Osteocyte (in vitro differentiated cells): Measurements from ENCODE around the gene NDUFAF4. TPM values are rescaled to one million over a fixed set of nuclear protein-coding genes. Genes with fewer than 3 reads are reported as not detected.

Source experiments
- DNase-seq: peaks from one replicate; pipeline ENCODE4 v3.0.0; 2021; ENCODE audit warnings: mixed read lengths; ENCODE audit not compliant: unreplicated experiment; ENCODE audit errors: extremely low spot score
- H3K27ac Mint-ChIP-seq: one replicate; pipeline ENCODE4 v1.8.0; 2021; ENCODE audit warnings: mild to moderate bottlenecking, mixed read lengths; ENCODE audit not compliant: unreplicated experiment
- H3K27me3 Mint-ChIP-seq: one replicate; pipeline ENCODE4 v1.8.0; 2021; ENCODE audit warnings: mixed read lengths; ENCODE audit not compliant: unreplicated experiment
- H3K36me3 Mint-ChIP-seq: one replicate; pipeline ENCODE4 v1.8.0; 2021; ENCODE audit warnings: mixed read lengths; ENCODE audit not compliant: unreplicated experiment
- H3K4me1 Mint-ChIP-seq: one replicate; pipeline ENCODE4 v1.8.0; 2021; ENCODE audit warnings: mixed read lengths; ENCODE audit not compliant: unreplicated experiment
- H3K4me3 Mint-ChIP-seq: one replicate; pipeline ENCODE4 v1.8.0; 2021; ENCODE audit warnings: mild to moderate bottlenecking, moderate library complexity, mixed read lengths; ENCODE audit not compliant: unreplicated experiment
- H3K9me3 Mint-ChIP-seq: one replicate; pipeline ENCODE4 v1.8.0; 2021; ENCODE audit warnings: mixed read lengths; ENCODE audit not compliant: unreplicated experiment
- total RNA-seq: library from RNA; stranded (reverse); gene quantifications from 2 replicates; pipeline ENCODE4 v1.2.1, GENCODE V29; 2021
- TF ChIP-seq, protein P1 (sequence below): fragments of 200-600 bp; sonication (generic); IDR thresholded peaks from 2 replicates; pipeline ENCODE4 v1.5.0; 2021; ENCODE audit warnings: antibody characterized with exemption, mild to moderate bottlenecking, moderate library complexity

Gene NDUFAF4
- total RNA-seq, 1 donor from 2014 or later, result 21.6 TPM

DNA sequence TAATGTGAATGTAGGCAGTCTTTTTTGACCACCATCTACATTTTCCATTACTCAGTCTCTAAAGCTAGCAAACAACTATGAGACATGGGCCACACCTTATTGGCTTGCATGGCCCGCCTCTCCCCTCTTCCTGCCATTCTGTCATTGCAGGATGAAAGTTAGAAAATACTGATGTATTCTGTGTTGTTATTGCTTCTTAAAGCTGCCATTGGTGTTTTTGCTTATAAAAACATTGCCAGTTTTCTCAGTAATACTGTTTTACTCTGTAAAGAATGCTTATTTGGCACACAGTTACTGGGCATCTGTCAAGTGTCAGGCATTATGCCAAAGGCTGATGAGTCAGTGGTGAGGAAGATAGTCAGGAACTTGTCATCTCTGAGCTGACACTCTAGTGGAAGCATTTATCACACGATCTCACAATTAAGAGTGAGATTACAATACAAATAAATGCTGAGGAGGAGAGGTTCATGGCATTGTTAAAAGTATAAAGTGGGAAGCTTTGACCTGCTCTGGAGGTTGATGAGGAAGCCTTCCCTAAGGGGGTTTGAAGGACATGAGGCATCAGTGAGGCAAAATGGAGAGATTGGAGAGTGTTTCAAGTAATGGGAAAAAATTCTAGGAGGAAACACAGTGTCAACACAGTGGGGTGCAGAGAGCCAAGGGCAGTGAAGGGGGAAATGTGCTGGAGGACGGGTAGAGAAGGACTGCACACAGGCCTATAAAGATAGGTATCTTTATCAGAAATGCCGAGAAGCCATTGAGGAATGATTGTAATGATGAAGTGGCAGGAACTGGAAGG, 41.5 kb upstream of the NDUFAF4 start:
- TF ChIP-seq, protein P1, sequence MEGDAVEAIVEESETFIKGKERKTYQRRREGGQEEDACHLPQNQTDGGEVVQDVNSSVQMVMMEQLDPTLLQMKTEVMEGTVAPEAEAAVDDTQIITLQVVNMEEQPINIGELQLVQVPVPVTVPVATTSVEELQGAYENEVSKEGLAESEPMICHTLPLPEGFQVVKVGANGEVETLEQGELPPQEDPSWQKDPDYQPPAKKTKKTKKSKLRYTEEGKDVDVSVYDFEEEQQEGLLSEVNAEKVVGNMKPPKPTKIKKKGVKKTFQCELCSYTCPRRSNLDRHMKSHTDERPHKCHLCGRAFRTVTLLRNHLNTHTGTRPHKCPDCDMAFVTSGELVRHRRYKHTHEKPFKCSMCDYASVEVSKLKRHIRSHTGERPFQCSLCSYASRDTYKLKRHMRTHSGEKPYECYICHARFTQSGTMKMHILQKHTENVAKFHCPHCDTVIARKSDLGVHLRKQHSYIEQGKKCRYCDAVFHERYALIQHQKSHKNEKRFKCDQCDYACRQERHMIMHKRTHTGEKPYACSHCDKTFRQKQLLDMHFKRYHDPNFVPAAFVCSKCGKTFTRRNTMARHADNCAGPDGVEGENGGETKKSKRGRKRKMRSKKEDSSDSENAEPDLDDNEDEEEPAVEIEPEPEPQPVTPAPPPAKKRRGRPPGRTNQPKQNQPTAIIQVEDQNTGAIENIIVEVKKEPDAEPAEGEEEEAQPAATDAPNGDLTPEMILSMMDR, result no peak
- no peaks in the 10 kb centered on the region for H3K9me3 Mint-ChIP-seq
- peak overlapping the region; percentile 68 for H3K27ac Mint-ChIP-seq
- DNase-seq, result no peak
- H3K4me1 Mint-ChIP-seq, result peaks cover 14% of the 10 kb centered on the region
- no peaks in the 10 kb centered on the region for H3K36me3 Mint-ChIP-seq
- no peak overlapping the region for H3K4me3 Mint-ChIP-seq
- peaks cover 13% of the 10 kb centered on the region for H3K27me3 Mint-ChIP-seq

DNA sequence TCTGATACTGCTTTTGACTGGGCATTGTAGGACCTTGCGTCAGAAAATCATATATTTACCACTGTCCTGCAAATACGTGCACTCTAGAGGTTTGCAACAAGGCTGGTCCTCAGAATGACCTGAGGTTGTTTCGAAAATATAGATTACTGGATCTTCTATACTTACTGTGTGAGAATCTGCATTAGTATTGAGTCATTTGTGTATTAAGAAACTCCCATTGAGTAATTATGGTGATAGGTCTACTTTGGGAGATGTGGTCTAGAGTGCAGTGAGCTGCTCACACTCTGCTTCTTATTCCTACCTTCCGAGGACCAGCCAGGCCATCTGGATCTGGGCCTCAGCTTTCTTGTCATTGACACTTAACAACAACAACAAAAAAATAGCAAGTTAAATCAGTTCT, 36.4 kb upstream of the NDUFAF4 start:
- no peaks in the 10 kb centered on the region for H3K9me3 Mint-ChIP-seq
- no peak overlapping the region for H3K27ac Mint-ChIP-seq
- no peaks in the 10 kb centered on the region for H3K36me3 Mint-ChIP-seq
- peaks cover 35% of the 10 kb centered on the region for H3K27me3 Mint-ChIP-seq
- TF ChIP-seq, protein P1, result no peak
- H3K4me3 Mint-ChIP-seq, result no peak overlapping the region
- H3K4me1 Mint-ChIP-seq, result peaks cover 8% of the 10 kb centered on the region
- DNase-seq, result no peak

DNA sequence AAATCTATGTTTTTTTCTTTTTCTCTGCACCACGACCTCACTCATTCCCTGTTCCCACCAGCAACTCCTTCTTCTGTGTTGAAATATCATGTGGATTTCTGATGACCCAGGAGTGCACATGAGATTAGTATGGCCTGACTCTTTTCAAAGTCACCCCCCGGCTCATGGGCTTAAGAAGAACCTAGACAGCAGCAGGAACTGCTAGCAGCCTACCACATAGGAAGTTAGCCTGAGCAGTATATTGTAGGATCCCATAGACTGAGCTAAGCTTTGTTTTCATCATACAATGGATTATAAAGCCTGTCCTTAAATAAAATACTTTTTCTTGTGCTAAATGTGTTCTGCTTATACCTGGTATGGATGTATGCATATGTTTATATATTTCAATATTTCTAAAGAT, 33.5 kb upstream of the NDUFAF4 start:
- TF ChIP-seq, protein P1, result no peak
- peaks cover 60% of the 10 kb centered on the region for H3K27me3 Mint-ChIP-seq
- H3K27ac Mint-ChIP-seq, result no peak overlapping the region
- no peak for DNase-seq
- no peak overlapping the region for H3K4me3 Mint-ChIP-seq
- H3K9me3 Mint-ChIP-seq, result no peaks in the 10 kb centered on the region
- H3K4me1 Mint-ChIP-seq, result no peaks in the 10 kb centered on the region
- no peaks in the 10 kb centered on the region for H3K36me3 Mint-ChIP-seq

DNA sequence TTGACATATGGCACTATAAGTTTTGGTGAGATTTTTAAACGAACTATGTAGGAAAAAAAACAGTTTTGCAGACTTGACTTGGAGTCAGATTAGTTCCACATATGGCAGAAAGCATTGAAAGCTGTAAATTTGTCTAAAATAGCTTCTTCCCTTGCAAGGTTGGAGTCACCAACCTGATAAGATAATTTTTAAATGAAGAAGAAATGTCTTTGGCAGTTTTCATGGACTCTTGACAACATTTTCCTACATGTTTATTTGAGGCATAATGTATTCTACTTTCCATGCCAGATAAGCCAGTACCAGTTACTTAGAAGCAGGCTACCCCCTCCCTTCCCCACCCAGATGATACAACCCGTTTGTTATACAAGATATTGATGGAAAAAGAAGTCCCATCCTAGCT, 32.0 kb upstream of the NDUFAF4 start:
- no peak overlapping the region for H3K4me3 Mint-ChIP-seq

DNA sequence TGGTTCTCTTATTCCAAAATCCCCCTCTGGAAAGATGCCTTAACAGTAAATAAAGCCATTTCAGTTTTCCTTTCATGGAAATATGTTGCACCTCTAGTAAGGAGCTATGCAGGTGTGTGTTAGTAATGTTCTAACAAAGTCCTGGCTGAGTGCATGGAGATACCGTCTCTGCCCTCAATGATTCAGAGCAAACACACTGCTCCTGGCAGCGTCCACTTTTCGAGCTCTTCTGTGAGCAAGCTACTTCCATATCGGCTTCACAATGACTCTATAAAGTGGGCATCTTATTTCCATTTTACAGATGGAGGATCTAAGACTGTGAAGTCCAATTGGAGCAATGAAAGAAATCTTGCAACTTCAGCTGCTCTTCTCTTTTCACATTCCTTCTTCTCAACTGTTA, 30.0 kb upstream of the NDUFAF4 start:
- no peak overlapping the region for H3K4me3 Mint-ChIP-seq
- no peaks in the 10 kb centered on the region for H3K36me3 Mint-ChIP-seq
- H3K27ac Mint-ChIP-seq, result no peak overlapping the region
- no peak for DNase-seq
- H3K4me1 Mint-ChIP-seq, result peaks cover 8% of the 10 kb centered on the region
- no peaks in the 10 kb centered on the region for H3K9me3 Mint-ChIP-seq
- H3K27me3 Mint-ChIP-seq, result peaks cover 75% of the 10 kb centered on the region
- TF ChIP-seq, protein P1, result no peak

More for the DNA sequence above, 32.0 kb upstream of the NDUFAF4 start:
- peaks cover 72% of the 10 kb centered on the region for H3K27me3 Mint-ChIP-seq
- no peaks in the 10 kb centered on the region for H3K36me3 Mint-ChIP-seq
- TF ChIP-seq, protein P1, result no peak
- peaks cover 2% of the 10 kb centered on the region for H3K4me1 Mint-ChIP-seq
- no peak overlapping the region for H3K27ac Mint-ChIP-seq
- no peak for DNase-seq
- no peaks in the 10 kb centered on the region for H3K9me3 Mint-ChIP-seq
